MM.1S (cell line): ENCODE results near the gene KRTAP4-1.

Experiments used
- CTCF ChIP-seq: fragments of 300-600 bp; sonication (generic); IDR thresholded peaks from 2 replicates; pipeline ENCODE4 v1.5.1; 2016; ENCODE audit warnings: antibody characterized with exemption, low read length, mixed read lengths
- EZH2 ChIP-seq: fragments of 300-600 bp; sonication (generic); optimal IDR thresholded peaks from 2 replicates; pipeline ENCODE3; 2017; ENCODE audit warnings: low read depth, mild to moderate bottlenecking, antibody characterized with exemption, low read length, mixed read lengths

- TF ChIP-seq CTCF (no peak), EZH2 (no peak)
These were observed 17.1 kb downstream of the KRTAP4-1 start for GRCh38 chr17:41167561-41167960.
